GM23338 (cell line): Measurements from ENCODE around the gene ROBO1. TPM values are rescaled to one million over a fixed set of nuclear protein-coding genes. Genes with fewer than 3 reads are reported as not detected.
A peak's percentile ranks its signal among the peaks of the same experiment; 100 is the strongest.

Experiments used
- ATAC-seq: fragments of 200-7000 bp; cut with Tn5 transposase; 3 replicates; pipeline ENCODE4 v1.9.1; 2020
- DNase-seq: peaks from one replicate; pipeline ENCODE4 v3.0.0-alpha.2; 2015; ENCODE audit warnings: low spot score
- H2AFZ ChIP-seq: fragments of 200-600 bp; sonication (generic); 2 replicates; pipeline ENCODE4 v1.8.0; 2016; ENCODE audit warnings: antibody characterized with exemption, mild to moderate bottlenecking, moderate library complexity
- H3F3A ChIP-seq: fragments of 200-600 bp; sonication (generic); replicated peaks from 2 replicates; pipeline ENCODE4 v1.8.0; 2017; ENCODE audit warnings: antibody characterized with exemption, mixed run types, low read depth
- H3K27ac ChIP-seq: fragments of 200-600 bp; sonication (generic); 2 replicates; pipeline ENCODE4 v1.6.1; 2016; ENCODE audit warnings: low read depth
- H3K27me3 ChIP-seq: fragments of 200-600 bp; sonication (generic); 2 replicates; pipeline ENCODE4 v1.8.0; 2016; ENCODE audit warnings: mild to moderate bottlenecking, mixed run types, moderate library complexity; ENCODE audit not compliant: insufficient read depth
- H3K36me3 ChIP-seq: fragments of 200-600 bp; sonication (generic); 2 replicates; pipeline ENCODE4 v1.8.0; 2016; ENCODE audit warnings: mild to moderate bottlenecking; ENCODE audit not compliant: insufficient read depth
- H3K4me1 ChIP-seq: fragments of 200-600 bp; sonication (generic); 2 replicates; pipeline ENCODE4 v1.8.0; 2016; ENCODE audit warnings: mild to moderate bottlenecking, moderate library complexity; ENCODE audit not compliant: insufficient read depth
- H3K4me2 ChIP-seq: fragments of 200-600 bp; sonication (generic); 2 replicates; pipeline ENCODE4 v1.7.1; 2017; ENCODE audit warnings: mixed run types
- H3K4me3 ChIP-seq: fragments of 200-600 bp; sonication (generic); 2 replicates; pipeline ENCODE4 v1.6.1; 2016; ENCODE audit warnings: mixed run types
- H3K79me2 ChIP-seq: fragments of 200-600 bp; sonication (generic); replicated peaks from 2 replicates; pipeline ENCODE4 v1.8.0; 2017; ENCODE audit warnings: mild to moderate bottlenecking; ENCODE audit not compliant: insufficient read depth
- H3K9me2 ChIP-seq: fragments of 200-600 bp; sonication (generic); 2 replicates; pipeline ENCODE4 v1.8.0; 2017; ENCODE audit not compliant: insufficient read depth
- H4K20me1 ChIP-seq: fragments of 200-600 bp; sonication (generic); replicated peaks from 2 replicates; pipeline ENCODE4 v1.8.0; 2017; ENCODE audit warnings: mild to moderate bottlenecking; ENCODE audit not compliant: insufficient read depth
- H3K27ac Mint-ChIP-seq: 2 replicates; pipeline ENCODE4 v1.8.0; 2020; ENCODE audit warnings: inconsistent platforms, mild to moderate bottlenecking, moderate library complexity, mixed read lengths
- H3K27me3 Mint-ChIP-seq: 3 replicates; pipeline ENCODE4 v1.8.0; 2022; ENCODE audit warnings: low read depth, mild to moderate bottlenecking, moderate library complexity, mixed read lengths, inconsistent platforms; ENCODE audit not compliant: insufficient read depth, poor library complexity
- H3K36me3 Mint-ChIP-seq: 3 replicates; pipeline ENCODE4 v1.8.0; 2021; ENCODE audit warnings: low read depth, mild to moderate bottlenecking, inconsistent platforms, moderate library complexity, mixed read lengths
- H3K4me1 Mint-ChIP-seq: 3 replicates; pipeline ENCODE4 v1.8.0; 2020; ENCODE audit warnings: mild to moderate bottlenecking, inconsistent platforms, mixed read lengths
- H3K4me3 Mint-ChIP-seq: 3 replicates; pipeline ENCODE4 v1.8.0; 2021; ENCODE audit warnings: moderate library complexity, mild to moderate bottlenecking, inconsistent platforms, mixed read lengths
- H3K9me3 Mint-ChIP-seq: 3 replicates; pipeline ENCODE4 v1.8.0; 2020; ENCODE audit warnings: moderate library complexity, mild to moderate bottlenecking, inconsistent platforms, mixed read lengths
- CREB1 ChIP-seq: fragments of 250-450 bp; sonication (Bioruptor Pico); IDR thresholded peaks from 2 replicates; pipeline ENCODE4 v1.5.0; 2020; ENCODE audit warnings: low read depth, mild to moderate bottlenecking, moderate library complexity
- ETS1 ChIP-seq: IDR thresholded peaks from 2 replicates; pipeline ENCODE4 v1.6.1; 2016; ENCODE audit warnings: antibody characterized with exemption
- EZH2 ChIP-seq: fragments of 200-600 bp; sonication (generic); IDR thresholded peaks from one replicate; pipeline ENCODE4 v1.8.0; 2017; ENCODE audit warnings: antibody characterized with exemption, mild to moderate bottlenecking, low read depth; ENCODE audit not compliant: unreplicated experiment
- EZH2phosphoT487 ChIP-seq: fragments of 200-600 bp; sonication (generic); IDR thresholded peaks from one replicate; pipeline ENCODE4 v1.8.1; 2018; ENCODE audit warnings: antibody characterized with exemption; ENCODE audit not compliant: unreplicated experiment
- JUNB ChIP-seq: IDR thresholded peaks from one replicate; pipeline ENCODE4 v1.6.1; 2016; ENCODE audit warnings: antibody characterized with exemption; ENCODE audit not compliant: unreplicated experiment
- NANOG ChIP-seq: IDR thresholded peaks from 2 replicates; pipeline ENCODE4 v1.6.1; 2016; ENCODE audit warnings: antibody characterized with exemption, borderline replicate concordance
- POLR2AphosphoS5 ChIP-seq: IDR thresholded peaks from 2 replicates; pipeline ENCODE4 v1.6.1; 2016; ENCODE audit warnings: antibody characterized with exemption, low read depth
- ZNF331 ChIP-seq: fragments of 250-450 bp; sonication (Bioruptor Pico); IDR thresholded peaks from 2 replicates; pipeline ENCODE4 v1.5.0; 2020; ENCODE audit warnings: low read depth, mild to moderate bottlenecking, moderate library complexity
- ZNF462 ChIP-seq: fragments of 250-450 bp; sonication (Bioruptor Pico); IDR thresholded peaks from 2 replicates; pipeline ENCODE4 v1.5.0; 2020; ENCODE audit warnings: mild to moderate bottlenecking, moderate library complexity
- polyA plus RNA-seq: library from polyadenylated mRNA; unstranded; fragments of >200 nt; fragmentation: Nextera tagmentation; extraction: Ambion mirVana; gene quantifications from 2 replicates; pipeline ENCODE4 v1.2.1, GENCODE V29; 2016
- total RNA-seq: library from RNA; depleted of rRNA; stranded (reverse); fragments of >200 nt; shearing (Covaris generic); gene quantifications from 2 replicates; pipeline ENCODE4 v1.2.3, GENCODE V29; 2014
- TF ChIP-seq, protein P1 (sequence below), 2 experiments: fragments of 200-600 bp in 1 of 2; sonication (generic) in 1 of 2; conservative IDR thresholded peaks; 2 replicates each; pipeline versions ENCODE4 v1.5.1 to v1.6.1; 2016 to 2017; ENCODE audit warnings: antibody characterized with exemption in 2 of 2, low read depth in 2 of 2, mild to moderate bottlenecking in 2 of 2, moderate library complexity in 1 of 2

Gene ROBO1
- total and polyA plus RNA-seq, 2 experiments from 2014 or later, result 19.2 to 78.3 TPM

DNA sequence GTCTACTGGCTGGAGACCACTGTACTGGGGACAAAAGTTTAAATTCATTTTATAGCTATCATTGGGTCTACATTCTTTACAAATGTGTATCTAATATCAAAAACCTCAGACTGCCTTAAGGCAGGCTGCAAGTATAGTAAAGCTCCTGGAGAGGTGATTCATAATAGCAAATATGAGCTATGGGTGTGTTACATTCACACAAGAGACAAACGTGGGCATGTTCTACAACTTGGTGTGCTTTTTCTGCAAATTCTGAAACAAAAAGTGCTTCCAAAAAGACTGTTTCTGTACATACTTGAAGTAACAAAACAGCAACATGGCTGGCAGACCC is 1101.4 kb downstream of the ROBO1 start:
- H3K79me2 ChIP-seq, result no peaks in the 10 kb centered on the region
- H3F3A ChIP-seq, result no peaks in the 10 kb centered on the region
- no peaks in the 10 kb centered on the region for H3K9me2 ChIP-seq
- no peak for ATAC-seq
- no peak overlapping the region for H2AFZ ChIP-seq
- H3K4me3 ChIP-seq, result no peak overlapping the region
- H3K27me3 ChIP-seq, result no peaks in the 10 kb centered on the region
- no peaks in the 10 kb centered on the region for H3K36me3 ChIP-seq
- Mint-ChIP-seq H3K27ac (no peak overlapping the region), H3K27me3 (no peaks in the 10 kb centered on the region), H3K9me3 (no peaks in the 10 kb centered on the region), H3K36me3 (peaks cover 7% of the 10 kb centered on the region; the same call in 2 of the 3 replicates), H3K4me1 (peaks cover 12% of the 10 kb centered on the region; the same call in 2 of the 3 replicates), H3K4me3 (no peak overlapping the region)
- no peaks in the 10 kb centered on the region for H4K20me1 ChIP-seq
- H3K4me2 ChIP-seq, result no peak overlapping the region
- no peaks in the 10 kb centered on the region for H3K4me1 ChIP-seq
- H3K27ac ChIP-seq, result no peak overlapping the region
- TF ChIP-seq, protein P1, sequence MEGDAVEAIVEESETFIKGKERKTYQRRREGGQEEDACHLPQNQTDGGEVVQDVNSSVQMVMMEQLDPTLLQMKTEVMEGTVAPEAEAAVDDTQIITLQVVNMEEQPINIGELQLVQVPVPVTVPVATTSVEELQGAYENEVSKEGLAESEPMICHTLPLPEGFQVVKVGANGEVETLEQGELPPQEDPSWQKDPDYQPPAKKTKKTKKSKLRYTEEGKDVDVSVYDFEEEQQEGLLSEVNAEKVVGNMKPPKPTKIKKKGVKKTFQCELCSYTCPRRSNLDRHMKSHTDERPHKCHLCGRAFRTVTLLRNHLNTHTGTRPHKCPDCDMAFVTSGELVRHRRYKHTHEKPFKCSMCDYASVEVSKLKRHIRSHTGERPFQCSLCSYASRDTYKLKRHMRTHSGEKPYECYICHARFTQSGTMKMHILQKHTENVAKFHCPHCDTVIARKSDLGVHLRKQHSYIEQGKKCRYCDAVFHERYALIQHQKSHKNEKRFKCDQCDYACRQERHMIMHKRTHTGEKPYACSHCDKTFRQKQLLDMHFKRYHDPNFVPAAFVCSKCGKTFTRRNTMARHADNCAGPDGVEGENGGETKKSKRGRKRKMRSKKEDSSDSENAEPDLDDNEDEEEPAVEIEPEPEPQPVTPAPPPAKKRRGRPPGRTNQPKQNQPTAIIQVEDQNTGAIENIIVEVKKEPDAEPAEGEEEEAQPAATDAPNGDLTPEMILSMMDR (conservative IDR thresholded peaks at IDR 0.05; ENCODE audit: low read depth in 2 of 2), result no peak
- TF ChIP-seq EZH2phosphoT487, result no peak
- TF ChIP-seq NANOG, result no peak
- TF ChIP-seq POLR2AphosphoS5, result no peak
- TF ChIP-seq EZH2, result no peak
- TF ChIP-seq CREB1 (CRISPR knock-in tag), result no peak
- DNase-seq, result no peak

- no peak for ATAC-seq
- H3K36me3 ChIP-seq, result no peaks in the 10 kb centered on the region
- TF ChIP-seq POLR2AphosphoS5 (no peak), CREB1 (CRISPR knock-in tag) (no peak), ZNF331 (CRISPR knock-in tag) (no peak), NANOG (no peak), JUNB (no peak), ZNF462 (CRISPR knock-in tag) (no peak), ETS1 (no peak)
These were observed 1101.9 kb downstream of the ROBO1 start for GRCh38 chr3:78665776-78666469.

More at GRCh38 chr3:78665776-78666469, 1101.9 kb downstream of the ROBO1 start:
- no peaks in the 10 kb centered on the region for H3K27me3 ChIP-seq
- no peaks in the 10 kb centered on the region for H4K20me1 ChIP-seq
- no peak overlapping the region for H3K4me2 ChIP-seq
- peaks cover 12% of the 10 kb centered on the region; the same call in 2 of the 3 replicates for H3K4me1 Mint-ChIP-seq
- no peak overlapping the region for H3K4me3 Mint-ChIP-seq
- H3K36me3 Mint-ChIP-seq, result peaks cover 7% of the 10 kb centered on the region; the same call in 2 of the 3 replicates
- H3F3A ChIP-seq, result no peaks in the 10 kb centered on the region
- H2AFZ ChIP-seq, result no peak overlapping the region
- H3K27ac ChIP-seq, result no peak overlapping the region
- DNase-seq, result no peak
- H3K9me3 Mint-ChIP-seq, result no peaks in the 10 kb centered on the region
- H3K4me3 ChIP-seq, result no peak overlapping the region
- H3K79me2 ChIP-seq, result no peaks in the 10 kb centered on the region
- no peaks in the 10 kb centered on the region for H3K4me1 ChIP-seq
- H3K27me3 Mint-ChIP-seq, result no peaks in the 10 kb centered on the region
- peak overlapping the region; percentile 65 for H3K27ac Mint-ChIP-seq
- no peaks in the 10 kb centered on the region for H3K9me2 ChIP-seq
